ENCODE results near the gene FA2H. TPM values are rescaled to one million over a fixed set of nuclear protein-coding genes. Genes with fewer than 3 reads are reported as not detected.
"Not testable (repeated sequence)": the region's sequence is repeated elsewhere in the genome, so short reads cannot be mapped to it uniquely, and the experiment has no call there.

The FA2H gene
- total RNA-seq, 1 donor from 2014 or later: not detected

DNA sequence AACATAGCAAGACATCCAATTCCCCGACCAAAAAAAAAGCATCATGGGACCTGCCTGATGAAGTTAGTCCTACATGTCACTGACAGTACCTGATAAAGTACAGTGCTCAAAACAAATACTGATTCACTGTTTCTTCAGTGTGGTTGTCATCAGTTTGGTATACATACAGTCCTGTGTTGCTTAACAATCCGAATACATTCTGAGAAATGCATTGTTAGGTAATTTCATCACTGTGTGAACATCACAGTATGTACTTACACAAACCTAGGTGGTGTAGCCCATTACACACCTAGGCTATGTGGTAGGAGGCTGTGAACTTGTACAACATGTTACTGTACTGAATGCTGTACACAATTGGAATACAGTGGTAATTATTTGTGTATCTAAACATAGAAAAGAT, 19.0 kb upstream of the FA2H start:
- H3K36me3 ChIP-seq: no peaks in the 10 kb centered on the region
- H3K27ac ChIP-seq: no peak overlapping the region
- H3K4me3 ChIP-seq: no peak overlapping the region
- TF ChIP-seq, protein P1, sequence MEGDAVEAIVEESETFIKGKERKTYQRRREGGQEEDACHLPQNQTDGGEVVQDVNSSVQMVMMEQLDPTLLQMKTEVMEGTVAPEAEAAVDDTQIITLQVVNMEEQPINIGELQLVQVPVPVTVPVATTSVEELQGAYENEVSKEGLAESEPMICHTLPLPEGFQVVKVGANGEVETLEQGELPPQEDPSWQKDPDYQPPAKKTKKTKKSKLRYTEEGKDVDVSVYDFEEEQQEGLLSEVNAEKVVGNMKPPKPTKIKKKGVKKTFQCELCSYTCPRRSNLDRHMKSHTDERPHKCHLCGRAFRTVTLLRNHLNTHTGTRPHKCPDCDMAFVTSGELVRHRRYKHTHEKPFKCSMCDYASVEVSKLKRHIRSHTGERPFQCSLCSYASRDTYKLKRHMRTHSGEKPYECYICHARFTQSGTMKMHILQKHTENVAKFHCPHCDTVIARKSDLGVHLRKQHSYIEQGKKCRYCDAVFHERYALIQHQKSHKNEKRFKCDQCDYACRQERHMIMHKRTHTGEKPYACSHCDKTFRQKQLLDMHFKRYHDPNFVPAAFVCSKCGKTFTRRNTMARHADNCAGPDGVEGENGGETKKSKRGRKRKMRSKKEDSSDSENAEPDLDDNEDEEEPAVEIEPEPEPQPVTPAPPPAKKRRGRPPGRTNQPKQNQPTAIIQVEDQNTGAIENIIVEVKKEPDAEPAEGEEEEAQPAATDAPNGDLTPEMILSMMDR (IDR thresholded peaks at IDR 0.05): no peak
- no peak for DNase-seq (ENCODE audit: low spot score in 2 of 2)
- H3K9me3 ChIP-seq: no peaks in the 10 kb centered on the region
- H3K27me3 ChIP-seq: no peaks in the 10 kb centered on the region
- no peaks in the 10 kb centered on the region for H3K4me1 ChIP-seq
- intact Hi-C loops (cut with DNase I): no loop called here

DNA sequence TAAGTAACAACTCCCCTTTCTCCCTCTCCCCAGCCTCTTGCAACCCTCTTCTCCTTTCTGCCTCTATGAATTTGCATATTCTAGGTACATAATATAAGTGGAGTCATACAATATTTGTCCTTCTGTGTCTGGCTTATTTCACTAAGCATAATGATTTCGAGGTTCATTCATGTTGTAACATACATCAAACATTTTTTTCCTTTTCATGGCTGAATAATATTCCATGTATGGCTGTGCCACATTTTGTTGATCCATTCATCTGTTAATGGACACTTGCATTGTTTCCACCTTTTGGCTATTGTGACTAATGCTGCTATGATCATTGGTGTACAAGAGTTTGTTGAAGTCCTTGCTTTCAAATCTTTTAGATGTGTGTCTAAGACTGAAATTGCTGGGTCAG, 17.6 kb upstream of the FA2H start:
- Histone ChIP-seq H3K4me3 (no peak overlapping the region), H3K27ac (no peak overlapping the region), H3K9me3 (no peaks in the 10 kb centered on the region), H3K36me3 (no peaks in the 10 kb centered on the region), H3K27me3 (no peaks in the 10 kb centered on the region), H3K4me1 (no peaks in the 10 kb centered on the region)
- no peak for DNase-seq (ENCODE audit: low spot score in 2 of 2)
- intact Hi-C loops (cut with DNase I): no loop called here
- TF ChIP-seq, protein P1 (IDR thresholded peaks at IDR 0.05): no peak

DNA sequence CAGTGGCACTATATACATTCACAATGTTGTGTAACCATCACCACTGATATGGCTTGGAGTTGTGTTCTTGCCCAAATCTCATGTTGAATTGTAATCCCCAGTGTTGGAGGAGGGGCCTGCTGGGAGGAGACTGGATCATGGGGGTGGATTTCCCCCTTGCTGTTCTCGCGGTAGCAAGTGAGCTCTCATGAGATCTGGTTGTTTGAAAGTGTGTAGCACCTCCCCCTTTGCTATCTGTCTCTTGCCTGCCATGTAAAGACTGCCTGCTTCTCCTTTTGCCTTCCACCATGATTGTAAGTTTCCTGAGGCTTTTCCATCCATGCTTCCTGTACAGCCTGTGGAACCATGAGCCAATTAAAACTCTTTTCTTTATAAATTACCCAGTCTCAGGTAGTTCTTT, 17.1 kb upstream of the FA2H start:
- H3K4me1 ChIP-seq; H3K27ac ChIP-seq; DNase-seq (ENCODE audit: low spot score in 2 of 2); H3K36me3 ChIP-seq; H3K9me3 ChIP-seq; intact Hi-C loops (cut with DNase I); H3K4me3 ChIP-seq; H3K27me3 ChIP-seq: not testable (repeated sequence)

DNA sequence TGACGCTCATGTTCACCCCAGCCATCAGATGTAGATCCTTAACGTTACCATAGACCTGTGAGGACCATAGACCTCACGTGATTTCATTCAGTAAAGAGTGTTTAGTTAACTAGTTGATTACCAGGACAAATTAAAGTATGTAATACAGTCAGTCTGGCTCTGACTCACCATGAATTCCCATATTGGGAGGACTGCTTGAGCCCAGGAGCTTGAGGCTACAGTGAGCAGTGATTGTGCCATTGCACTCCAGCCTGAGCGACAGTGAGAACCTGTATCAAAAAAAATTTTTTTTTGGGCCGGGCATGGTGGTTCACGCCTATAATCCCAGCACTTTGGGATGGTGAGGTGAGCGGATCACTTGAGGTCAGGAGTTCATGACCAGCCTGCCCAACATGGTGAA, 13.5 kb upstream of the FA2H start:
- H3K4me1 ChIP-seq: no peaks in the 10 kb centered on the region
- no peak for DNase-seq (ENCODE audit: low spot score in 2 of 2)
- TF ChIP-seq, protein P1 (IDR thresholded peaks at IDR 0.05): no peak
- intact Hi-C loops (cut with DNase I): no loop called here
- no peaks in the 10 kb centered on the region for H3K27me3 ChIP-seq
- H3K27ac ChIP-seq: no peak overlapping the region
- no peaks in the 10 kb centered on the region for H3K9me3 ChIP-seq
- no peak overlapping the region for H3K4me3 ChIP-seq
- H3K36me3 ChIP-seq: no peaks in the 10 kb centered on the region

DNA sequence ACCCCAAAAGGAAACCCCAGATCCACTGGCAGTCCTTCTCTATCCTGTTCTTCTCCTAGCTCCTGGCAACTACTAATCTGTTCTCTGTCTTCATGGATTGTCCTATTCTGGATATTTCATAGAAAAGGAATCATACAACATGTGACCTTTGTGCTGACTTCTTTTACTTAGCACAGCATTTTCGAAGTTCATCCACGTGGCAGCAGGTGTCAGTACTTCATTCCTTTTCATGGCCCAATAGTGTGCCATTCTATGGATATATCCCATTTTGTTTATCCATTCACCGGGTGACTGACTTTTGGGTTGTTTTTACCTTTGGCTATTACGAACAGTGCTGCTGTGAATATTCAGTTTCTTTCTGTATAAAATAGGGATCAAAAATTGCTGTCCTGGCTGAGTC, 10.4 kb upstream of the FA2H start:
- H3K9me3 ChIP-seq: no peaks in the 10 kb centered on the region
- H3K36me3 ChIP-seq: no peaks in the 10 kb centered on the region
- intact Hi-C loops (cut with DNase I): no loop called here
- DNase-seq (ENCODE audit: low spot score in 2 of 2): no peak
- H3K27ac ChIP-seq: no peak overlapping the region
- no peak overlapping the region for H3K4me3 ChIP-seq
- TF ChIP-seq, protein P1 (IDR thresholded peaks at IDR 0.05): no peak
- no peaks in the 10 kb centered on the region for H3K27me3 ChIP-seq
- H3K4me1 ChIP-seq: no peaks in the 10 kb centered on the region

DNA sequence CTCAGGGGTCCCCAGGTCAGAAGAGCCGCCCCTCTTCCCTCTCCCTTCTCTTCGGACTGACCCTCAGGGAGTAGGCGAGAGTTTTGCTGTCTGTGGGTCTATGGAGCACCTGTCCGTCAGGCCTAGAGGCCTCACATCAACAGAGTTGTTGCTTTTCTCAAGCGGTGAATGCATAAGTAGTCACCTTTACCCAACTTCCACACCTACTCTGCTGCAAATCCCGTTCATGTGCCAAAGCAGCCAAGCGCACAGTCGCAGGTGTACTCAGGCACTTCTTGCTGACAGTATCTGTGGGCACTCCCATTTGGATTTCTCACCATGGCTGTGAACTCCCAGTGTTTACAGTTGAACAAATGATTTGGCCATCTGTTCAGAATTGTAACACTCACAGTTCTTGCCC, 4.0 kb upstream of the FA2H start:
- Histone ChIP-seq H3K4me1 (peaks cover 6 to 9% of the 10 kb centered on the region in 2 donors), H3K9me3 (no peaks in the 10 kb centered on the region), H3K36me3 (no peaks in the 10 kb centered on the region), H3K27me3 (peaks cover 11% of the 10 kb centered on the region), H3K27ac (no peak overlapping the region), H3K4me3 (no peak overlapping the region)
- TF ChIP-seq, protein P1 (IDR thresholded peaks at IDR 0.05): no peak
- intact Hi-C loops (cut with DNase I): no loop called here
- DNase-seq (ENCODE audit: low spot score in 2 of 2): no peak
